ENCODE measurements around the gene WNT5A. TPM values are rescaled to one million over a fixed set of nuclear protein-coding genes. Genes with fewer than 3 reads are reported as not detected.

Gene WNT5A
- total and polyA plus RNA-seq, 9 of the 15 experiments (the other 6 are each of a cell fraction or from before 2014, with no cell fraction given): 0.11 TPM; not detected in 8

DNA sequence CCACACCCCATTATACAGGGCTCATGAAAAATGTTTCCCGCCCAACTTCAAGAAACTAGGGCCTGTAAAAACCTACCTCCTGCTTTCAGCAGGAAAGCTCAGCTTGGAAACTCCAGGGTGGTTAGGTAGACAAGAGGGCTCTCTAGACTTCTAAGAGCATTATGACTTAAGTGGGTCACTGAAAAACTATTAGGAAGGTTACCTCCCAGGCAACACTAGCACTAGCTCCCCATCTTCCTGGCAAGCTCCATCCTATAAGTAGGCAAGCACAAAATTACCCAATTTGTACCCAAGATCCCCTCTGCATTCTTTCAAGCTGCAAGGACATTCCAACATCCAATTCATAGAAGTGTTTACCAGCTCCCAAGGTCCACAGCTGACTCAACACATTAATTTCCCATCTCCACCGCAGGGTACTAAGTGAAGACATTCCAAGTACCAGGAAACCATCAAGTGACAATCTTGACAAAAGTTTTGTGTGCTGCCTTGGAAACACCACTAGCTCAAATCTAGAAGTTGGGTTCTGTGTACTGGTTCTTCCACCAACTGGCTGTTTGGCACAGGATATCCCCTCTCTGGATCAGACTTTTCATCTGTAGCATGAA lies 46.9 kb downstream of the WNT5A start:
- in situ Hi-C loops (cut with MboI) (no loop called here), intact Hi-C loops (cut with micrococcal nuclease) (no loop called here)
- Histone ChIP-seq H3K36me3 (ENCODE audit: control insufficient read depth, insufficient read depth, low read length) (no peaks in the 10 kb centered on the region), H3K4me1 (replicated peaks in 1 of 2; ENCODE audit: control insufficient read depth in 2 of 2, insufficient read depth in 2 of 2, low read length in 2 of 2) (no peaks in the 10 kb centered on the region), H3K9me1 (ENCODE audit: control insufficient read depth, insufficient read depth, low read length) (no peaks in the 10 kb centered on the region), H3K27ac (ENCODE audit: extremely low read depth, low read depth, low read length) (no peak overlapping the region), H3K4me3 (no peak overlapping the region), H3K27me3 (ENCODE audit: control insufficient read depth in 2 of 2, insufficient read depth in 2 of 2, low read length in 2 of 2) (no peaks in the 10 kb centered on the region), H3K79me2 (ENCODE audit: control insufficient read depth, insufficient read depth, low read length) (no peaks in the 10 kb centered on the region), H3K9me3 (replicated peaks; ENCODE audit: control insufficient read depth, insufficient read depth, low read depth, low read length) (no peaks in the 10 kb centered on the region), H3K9ac (ENCODE audit: insufficient read depth in 1 of 2, low read depth in 2 of 2, low read length in 2 of 2) (no peak overlapping the region), H2AFZ (ENCODE audit: low read depth, low read length) (no peak overlapping the region), H4K20me1 (replicated peaks; ENCODE audit: control insufficient read depth, insufficient read depth, low read length) (no peaks in the 10 kb centered on the region), H3K4me2 (ENCODE audit: insufficient read depth, low read length) (no peak overlapping the region)
- ATAC-seq (no peak), DNase-seq (ENCODE audit: extremely low read depth in 1 of 4, low spot score in 3 of 4) (no peak), FAIRE-seq (no peak)
- no TSS peak for BruUV-seq (replicated peaks)
- ChIA-PET POLR2A (interaction anchor here (0.7 kb wide), 1 partner anchor 274 kb away, joined by 3 read pairs; no protein-coding TSS in a partner anchor), CTCF (ENCODE audit: low intra/inter-chr PET ratio) (no interaction called here)
- 0% methylated on average over 2 of the region's 2 CpGs for WGBS (ENCODE audit: insufficient coverage, low coverage, missing lambda C conversion rate)
- TF ChIP-seq BHLHE40 (IDR thresholded peaks at IDR 0.05; ENCODE audit: low read length): no peak
- no peak for TF ChIP-seq ZSCAN29 (IDR thresholded peaks at IDR 0.05)
- TF ChIP-seq, protein P1, sequence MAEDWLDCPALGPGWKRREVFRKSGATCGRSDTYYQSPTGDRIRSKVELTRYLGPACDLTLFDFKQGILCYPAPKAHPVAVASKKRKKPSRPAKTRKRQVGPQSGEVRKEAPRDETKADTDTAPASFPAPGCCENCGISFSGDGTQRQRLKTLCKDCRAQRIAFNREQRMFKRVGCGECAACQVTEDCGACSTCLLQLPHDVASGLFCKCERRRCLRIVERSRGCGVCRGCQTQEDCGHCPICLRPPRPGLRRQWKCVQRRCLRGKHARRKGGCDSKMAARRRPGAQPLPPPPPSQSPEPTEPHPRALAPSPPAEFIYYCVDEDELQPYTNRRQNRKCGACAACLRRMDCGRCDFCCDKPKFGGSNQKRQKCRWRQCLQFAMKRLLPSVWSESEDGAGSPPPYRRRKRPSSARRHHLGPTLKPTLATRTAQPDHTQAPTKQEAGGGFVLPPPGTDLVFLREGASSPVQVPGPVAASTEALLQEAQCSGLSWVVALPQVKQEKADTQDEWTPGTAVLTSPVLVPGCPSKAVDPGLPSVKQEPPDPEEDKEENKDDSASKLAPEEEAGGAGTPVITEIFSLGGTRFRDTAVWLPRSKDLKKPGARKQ (CRISPR knock-in tag; IDR thresholded peaks at IDR 0.05): no peak
- TF ChIP-seq, protein P2, sequence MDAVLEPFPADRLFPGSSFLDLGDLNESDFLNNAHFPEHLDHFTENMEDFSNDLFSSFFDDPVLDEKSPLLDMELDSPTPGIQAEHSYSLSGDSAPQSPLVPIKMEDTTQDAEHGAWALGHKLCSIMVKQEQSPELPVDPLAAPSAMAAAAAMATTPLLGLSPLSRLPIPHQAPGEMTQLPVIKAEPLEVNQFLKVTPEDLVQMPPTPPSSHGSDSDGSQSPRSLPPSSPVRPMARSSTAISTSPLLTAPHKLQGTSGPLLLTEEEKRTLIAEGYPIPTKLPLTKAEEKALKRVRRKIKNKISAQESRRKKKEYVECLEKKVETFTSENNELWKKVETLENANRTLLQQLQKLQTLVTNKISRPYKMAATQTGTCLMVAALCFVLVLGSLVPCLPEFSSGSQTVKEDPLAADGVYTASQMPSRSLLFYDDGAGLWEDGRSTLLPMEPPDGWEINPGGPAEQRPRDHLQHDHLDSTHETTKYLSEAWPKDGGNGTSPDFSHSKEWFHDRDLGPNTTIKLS (IDR thresholded peaks at IDR 0.05; ENCODE audit: borderline replicate concordance, low read depth): no peak
- TF ChIP-seq TARDBP (IDR thresholded peaks at IDR 0.05): no peak
- TF ChIP-seq ZNF561 (CRISPR knock-in tag; conservative IDR thresholded peaks at IDR 0.05): no peak
- TF ChIP-seq MCM2 (IDR thresholded peaks at IDR 0.05; ENCODE audit: low read depth): no peak
- TF ChIP-seq CSDE1 (IDR thresholded peaks at IDR 0.05): no peak
- no peak for TF ChIP-seq NFXL1 (CRISPR knock-in tag; IDR thresholded peaks at IDR 0.05)
- no peak for TF ChIP-seq PCBP2 (IDR thresholded peaks at IDR 0.05; ENCODE audit: low read depth, low read length, poor library complexity, severe bottlenecking)
- TF ChIP-seq, protein P3, sequence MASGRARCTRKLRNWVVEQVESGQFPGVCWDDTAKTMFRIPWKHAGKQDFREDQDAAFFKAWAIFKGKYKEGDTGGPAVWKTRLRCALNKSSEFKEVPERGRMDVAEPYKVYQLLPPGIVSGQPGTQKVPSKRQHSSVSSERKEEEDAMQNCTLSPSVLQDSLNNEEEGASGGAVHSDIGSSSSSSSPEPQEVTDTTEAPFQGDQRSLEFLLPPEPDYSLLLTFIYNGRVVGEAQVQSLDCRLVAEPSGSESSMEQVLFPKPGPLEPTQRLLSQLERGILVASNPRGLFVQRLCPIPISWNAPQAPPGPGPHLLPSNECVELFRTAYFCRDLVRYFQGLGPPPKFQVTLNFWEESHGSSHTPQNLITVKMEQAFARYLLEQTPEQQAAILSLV (tag; IDR thresholded peaks at IDR 0.05): no peak
- TF ChIP-seq, protein P4, sequence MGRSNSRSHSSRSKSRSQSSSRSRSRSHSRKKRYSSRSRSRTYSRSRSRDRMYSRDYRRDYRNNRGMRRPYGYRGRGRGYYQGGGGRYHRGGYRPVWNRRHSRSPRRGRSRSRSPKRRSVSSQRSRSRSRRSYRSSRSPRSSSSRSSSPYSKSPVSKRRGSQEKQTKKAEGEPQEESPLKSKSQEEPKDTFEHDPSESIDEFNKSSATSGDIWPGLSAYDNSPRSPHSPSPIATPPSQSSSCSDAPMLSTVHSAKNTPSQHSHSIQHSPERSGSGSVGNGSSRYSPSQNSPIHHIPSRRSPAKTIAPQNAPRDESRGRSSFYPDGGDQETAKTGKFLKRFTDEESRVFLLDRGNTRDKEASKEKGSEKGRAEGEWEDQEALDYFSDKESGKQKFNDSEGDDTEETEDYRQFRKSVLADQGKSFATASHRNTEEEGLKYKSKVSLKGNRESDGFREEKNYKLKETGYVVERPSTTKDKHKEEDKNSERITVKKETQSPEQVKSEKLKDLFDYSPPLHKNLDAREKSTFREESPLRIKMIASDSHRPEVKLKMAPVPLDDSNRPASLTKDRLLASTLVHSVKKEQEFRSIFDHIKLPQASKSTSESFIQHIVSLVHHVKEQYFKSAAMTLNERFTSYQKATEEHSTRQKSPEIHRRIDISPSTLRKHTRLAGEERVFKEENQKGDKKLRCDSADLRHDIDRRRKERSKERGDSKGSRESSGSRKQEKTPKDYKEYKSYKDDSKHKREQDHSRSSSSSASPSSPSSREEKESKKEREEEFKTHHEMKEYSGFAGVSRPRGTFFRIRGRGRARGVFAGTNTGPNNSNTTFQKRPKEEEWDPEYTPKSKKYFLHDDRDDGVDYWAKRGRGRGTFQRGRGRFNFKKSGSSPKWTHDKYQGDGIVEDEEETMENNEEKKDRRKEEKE (IDR thresholded peaks at IDR 0.05; ENCODE audit: borderline replicate concordance in 1 of 2, control insufficient read depth in 1 of 2, low read depth in 2 of 2, low read length in 1 of 2): no peak
- TF ChIP-seq ATF1 (CRISPR knock-in tag; IDR thresholded peaks at IDR 0.05): no peak
- no peak for TF ChIP-seq ATF1 (tag; IDR thresholded peaks at IDR 0.05)

Data from K562 (cell line).